Subcutaneous adipose tissue (tissue), 4 donors: ENCODE data around the gene BUD13. TPM values are rescaled to one million over a fixed set of nuclear protein-coding genes. Genes with fewer than 3 reads are reported as not detected.

Experiments used
- total RNA-seq, 4 donors: library from RNA; depleted of rRNA; stranded (reverse); fragments of >200 nt; gene quantifications; one replicate each; pipeline ENCODE4 v1.1.0, GENCODE V29; 2016
- TF ChIP-seq, protein P1 (sequence below): fragments of 450-650 bp; IDR thresholded peaks from one replicate; pipeline ENCODE4 v1.5.1; 2016; ENCODE audit warnings: low read depth, mild to moderate bottlenecking, control low read depth, antibody characterized with exemption, moderate library complexity

Gene BUD13
- total RNA-seq, 4 donors from 2014 or later, result 11.0 to 12.8 (median 12.5) TPM

DNA sequence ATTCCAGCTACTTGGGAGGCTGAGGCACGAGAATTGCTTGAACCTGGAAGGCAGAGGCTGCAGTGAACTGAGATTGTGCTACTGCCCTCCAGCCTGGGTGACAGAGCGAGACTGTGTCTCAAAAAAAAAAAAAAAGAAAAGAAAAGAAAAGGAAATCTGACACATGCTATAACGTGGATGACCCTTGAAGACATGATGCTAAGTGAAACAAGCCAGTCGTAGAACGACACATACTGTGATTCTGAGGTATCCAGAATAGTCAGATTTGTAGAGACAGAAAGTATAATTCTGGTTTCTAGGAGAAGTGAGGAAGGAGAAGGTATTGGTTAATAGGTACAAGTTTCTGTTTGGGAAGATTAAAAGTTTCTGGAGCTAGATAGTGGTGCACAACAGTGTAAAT is 25.6 kb upstream of the BUD13 start:
- TF ChIP-seq, protein P1, sequence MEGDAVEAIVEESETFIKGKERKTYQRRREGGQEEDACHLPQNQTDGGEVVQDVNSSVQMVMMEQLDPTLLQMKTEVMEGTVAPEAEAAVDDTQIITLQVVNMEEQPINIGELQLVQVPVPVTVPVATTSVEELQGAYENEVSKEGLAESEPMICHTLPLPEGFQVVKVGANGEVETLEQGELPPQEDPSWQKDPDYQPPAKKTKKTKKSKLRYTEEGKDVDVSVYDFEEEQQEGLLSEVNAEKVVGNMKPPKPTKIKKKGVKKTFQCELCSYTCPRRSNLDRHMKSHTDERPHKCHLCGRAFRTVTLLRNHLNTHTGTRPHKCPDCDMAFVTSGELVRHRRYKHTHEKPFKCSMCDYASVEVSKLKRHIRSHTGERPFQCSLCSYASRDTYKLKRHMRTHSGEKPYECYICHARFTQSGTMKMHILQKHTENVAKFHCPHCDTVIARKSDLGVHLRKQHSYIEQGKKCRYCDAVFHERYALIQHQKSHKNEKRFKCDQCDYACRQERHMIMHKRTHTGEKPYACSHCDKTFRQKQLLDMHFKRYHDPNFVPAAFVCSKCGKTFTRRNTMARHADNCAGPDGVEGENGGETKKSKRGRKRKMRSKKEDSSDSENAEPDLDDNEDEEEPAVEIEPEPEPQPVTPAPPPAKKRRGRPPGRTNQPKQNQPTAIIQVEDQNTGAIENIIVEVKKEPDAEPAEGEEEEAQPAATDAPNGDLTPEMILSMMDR, result no peak

DNA sequence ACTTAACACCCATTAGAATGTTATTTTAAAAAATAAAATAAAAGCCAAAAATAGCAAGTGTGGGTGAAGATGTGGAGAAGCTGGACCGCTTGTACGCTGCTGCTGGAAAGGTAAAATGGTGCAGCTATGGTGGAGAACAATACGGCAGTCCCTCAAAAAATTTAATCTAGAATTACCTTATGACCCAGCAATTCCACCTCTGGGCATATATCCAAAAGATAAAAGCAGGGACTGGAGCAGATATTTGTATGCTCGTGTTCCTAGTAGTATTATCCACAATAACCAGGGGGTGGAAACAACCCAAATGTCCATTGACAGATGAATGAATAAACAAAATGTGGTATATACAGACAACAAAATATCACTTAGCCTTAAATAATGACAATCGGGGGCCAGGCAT is 25.0 kb upstream of the BUD13 start:
- TF ChIP-seq, protein P1, result no peak

DNA sequence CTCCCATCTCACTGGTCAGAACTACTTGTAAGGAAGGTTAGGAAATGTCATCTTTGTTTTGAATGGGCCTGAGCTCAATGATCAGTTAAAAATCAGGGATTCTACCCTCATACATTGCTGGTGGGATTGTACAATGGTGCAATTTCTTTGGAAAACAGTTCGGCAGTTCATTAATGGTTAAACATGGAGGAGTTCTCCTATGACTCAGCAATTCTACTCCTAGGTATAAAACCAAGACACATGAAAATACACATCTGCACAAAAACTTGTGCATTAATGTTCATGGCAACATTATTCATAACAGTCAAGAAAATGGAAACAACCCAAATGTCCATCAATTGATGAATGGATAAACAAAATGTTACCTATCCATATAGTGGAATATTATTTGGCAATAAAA is 23.8 kb upstream of the BUD13 start:
- TF ChIP-seq, protein P1, result no peak

DNA sequence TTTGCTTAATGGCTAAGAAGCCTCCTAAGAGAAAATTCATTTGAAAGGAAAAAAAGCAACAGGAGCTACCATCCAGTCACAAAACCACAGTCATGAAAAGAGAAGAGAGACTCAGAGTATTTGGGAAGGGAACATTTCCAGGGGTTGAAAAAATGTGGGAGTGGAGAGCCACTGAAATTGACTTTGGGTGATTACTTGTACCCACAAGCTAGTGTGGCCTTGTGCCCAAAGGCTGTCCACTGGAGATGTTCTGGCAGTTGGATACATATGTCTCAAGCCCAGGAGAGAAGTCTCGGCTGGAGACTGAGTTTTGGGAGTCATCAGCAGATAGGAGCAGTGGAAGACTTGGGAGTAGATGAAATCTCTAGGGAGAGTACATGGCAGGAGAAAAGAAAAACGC is 22.1 kb upstream of the BUD13 start:
- TF ChIP-seq, protein P1, result no peak

DNA sequence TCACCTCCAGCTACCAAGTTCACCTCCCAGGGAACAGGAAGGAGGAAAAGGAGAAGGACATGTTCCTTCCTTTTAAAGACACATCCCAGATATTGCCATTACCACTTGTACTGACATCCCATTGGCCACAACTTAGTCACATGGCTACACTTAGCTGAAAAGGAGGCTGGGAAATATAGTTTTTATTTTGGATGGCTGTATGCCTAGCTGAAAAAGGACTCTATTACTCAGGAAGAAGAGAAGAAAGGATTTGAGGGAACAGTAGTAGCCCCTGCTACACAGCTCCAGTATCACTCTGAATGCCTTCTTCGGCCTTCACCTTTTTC is 20.9 kb upstream of the BUD13 start:
- TF ChIP-seq, protein P1, result no peak

DNA sequence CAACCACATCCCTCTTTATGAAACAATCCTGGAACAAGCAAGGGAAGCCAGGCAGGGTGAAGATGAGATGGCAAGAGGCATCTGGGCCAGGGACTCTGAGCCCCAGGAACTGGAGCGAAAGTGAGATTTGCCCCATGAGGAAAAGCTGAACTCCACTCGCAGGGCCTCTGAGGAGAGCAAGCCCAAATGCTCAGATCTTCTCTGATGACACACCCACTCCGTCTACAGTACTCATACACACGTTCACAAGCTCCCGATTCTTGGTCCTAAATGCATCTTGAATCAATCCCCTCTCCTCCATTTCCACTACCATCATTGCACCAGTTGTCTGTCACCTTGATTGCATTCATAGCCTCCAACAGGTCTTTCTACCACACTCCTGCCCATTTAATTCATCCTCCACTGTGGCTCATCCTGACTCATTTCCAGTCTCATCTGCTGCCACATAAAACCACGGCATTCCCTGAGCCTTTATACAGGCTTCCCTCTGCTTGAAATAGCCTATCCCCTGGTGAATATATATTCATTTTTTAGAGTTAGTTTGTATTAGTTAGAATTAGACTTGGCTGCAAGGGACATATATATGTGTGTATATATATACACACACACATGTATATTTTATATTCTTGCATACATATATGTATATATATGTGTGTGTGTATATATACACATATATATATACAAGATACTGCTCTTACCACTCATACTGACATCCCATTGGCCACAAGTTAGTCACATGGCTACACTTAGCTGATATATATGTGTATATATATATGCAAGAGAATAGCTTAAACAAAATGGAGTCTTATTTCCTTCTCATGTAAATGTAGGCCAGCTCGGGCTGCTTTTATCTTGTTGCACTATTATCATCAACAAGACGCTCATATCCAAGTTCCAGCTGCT is 20.3 kb upstream of the BUD13 start:
- TF ChIP-seq, protein P1, result no peak

DNA sequence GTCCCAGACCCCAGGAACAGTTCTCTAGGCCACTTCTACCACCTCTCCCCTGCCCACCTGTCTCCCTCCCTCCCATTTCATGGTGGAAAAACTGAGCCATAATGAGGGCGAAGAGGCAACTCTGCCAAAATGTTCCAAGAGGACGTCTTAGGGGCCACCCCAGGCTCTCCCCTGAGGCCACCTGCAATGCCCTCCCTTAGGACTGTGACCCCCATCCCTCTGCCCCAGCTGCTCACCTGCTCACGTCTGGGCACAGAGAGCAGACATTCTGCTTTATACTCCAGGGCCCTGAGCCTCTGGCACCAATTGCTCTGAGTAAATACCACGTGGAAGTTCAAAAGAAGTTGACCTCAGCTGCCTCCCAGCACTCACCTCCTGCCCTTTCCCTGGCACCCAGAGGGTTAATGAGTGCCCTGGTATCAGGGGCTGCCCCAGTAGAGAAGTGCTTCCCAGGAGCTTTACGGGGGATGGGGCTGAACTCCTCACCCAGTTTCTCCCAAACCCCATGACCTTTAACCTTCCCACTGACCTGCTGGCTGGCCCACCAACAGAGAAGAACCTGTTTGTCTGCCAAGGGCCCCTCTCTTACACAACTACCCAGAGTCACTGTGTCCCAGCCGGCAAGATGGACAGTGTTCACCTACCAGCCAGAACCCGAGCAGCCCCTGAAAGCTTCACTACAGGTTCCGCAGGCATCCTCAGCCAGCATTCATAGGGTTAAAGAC is 19.5 kb upstream of the BUD13 start:
- TF ChIP-seq, protein P1, result no peak
